ENCODE measurements around the gene MAZ.
A peak's percentile ranks its signal among the peaks of the same experiment; 100 is the strongest.

GRCh38 chr16:29790949-29791844 is 15.1 kb upstream of the MAZ start:
- no peak for TF ChIP-seq SRF (IDR thresholded peaks at IDR 0.05; ENCODE audit: low read depth, low read length)
- no peak for TF ChIP-seq JUND (CRISPR knock-in tag; IDR thresholded peaks at IDR 0.05)
- no peak for TF ChIP-seq SP2 (CRISPR knock-in tag; IDR thresholded peaks at IDR 0.05)
- TF ChIP-seq SIN3A (IDR thresholded peaks at IDR 0.05; ENCODE audit: borderline replicate concordance, low read depth, low read length) = peak; percentile 1; the same call in 1 of the 2 replicates
- TF ChIP-seq, protein P1, sequence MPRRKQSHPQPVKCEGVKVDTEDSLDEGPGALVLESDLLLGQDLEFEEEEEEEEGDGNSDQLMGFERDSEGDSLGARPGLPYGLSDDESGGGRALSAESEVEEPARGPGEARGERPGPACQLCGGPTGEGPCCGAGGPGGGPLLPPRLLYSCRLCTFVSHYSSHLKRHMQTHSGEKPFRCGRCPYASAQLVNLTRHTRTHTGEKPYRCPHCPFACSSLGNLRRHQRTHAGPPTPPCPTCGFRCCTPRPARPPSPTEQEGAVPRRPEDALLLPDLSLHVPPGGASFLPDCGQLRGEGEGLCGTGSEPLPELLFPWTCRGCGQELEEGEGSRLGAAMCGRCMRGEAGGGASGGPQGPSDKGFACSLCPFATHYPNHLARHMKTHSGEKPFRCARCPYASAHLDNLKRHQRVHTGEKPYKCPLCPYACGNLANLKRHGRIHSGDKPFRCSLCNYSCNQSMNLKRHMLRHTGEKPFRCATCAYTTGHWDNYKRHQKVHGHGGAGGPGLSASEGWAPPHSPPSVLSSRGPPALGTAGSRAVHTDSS (CRISPR knock-in tag; conservative IDR thresholded peaks at IDR 0.05) = peak; percentile 12; the same call in 1 of the 2 replicates
- no peak for TF ChIP-seq EP300 (IDR thresholded peaks at IDR 0.05; ENCODE audit: low read depth in 2 of 2, low read length in 2 of 2)
- TF ChIP-seq EP300 (CRISPR knock-in tag; IDR thresholded peaks at IDR 0.05; ENCODE audit: borderline replicate concordance) = no peak
- no peak for TF ChIP-seq FOSL1 (CRISPR knock-in tag; IDR thresholded peaks at IDR 0.05; ENCODE audit: borderline replicate concordance)

Measured in HepG2 (cell line).